Stomach (tissue), 4 donors: ENCODE measurements around the gene ABHD15.

Experiments used
- CTCF ChIP-seq, 7 experiments: fragments of 450-650 bp in 4 of 7; fragments of 200-600 bp in 3 of 7; sonication (generic) in 3 of 7; IDR thresholded peaks; one replicate each; pipeline ENCODE4 v1.5.1; 2016 to 2019; ENCODE audit warnings: antibody characterized with exemption in 7 of 7, control low read depth in 2 of 7, mild to moderate bottlenecking in 1 of 7
- EP300 ChIP-seq: sonication (generic); formaldehyde crosslinking; IDR thresholded peaks from one replicate; pipeline ENCODE4 v1.6.1; 2017; ENCODE audit warnings: antibody characterized with exemption

GRCh38 chr17:29585080-29585751, 18.4 kb upstream of the ABHD15 start:
- TF ChIP-seq CTCF (IDR thresholded peaks at IDR 0.05) (no peak), EP300 (no peak)
